GM23248 (cell line): ENCODE data around the gene SMARCB1.

Experiments
- EZH2 ChIP-seq: fragments of 200-600 bp; sonication (generic); IDR thresholded peaks from 2 replicates; pipeline ENCODE4 v1.6.1; 2018; ENCODE audit warnings: antibody characterized with exemption, mild to moderate bottlenecking; ENCODE audit not compliant: insufficient read depth, poor library complexity, severe bottlenecking
- EZH2phosphoT487 ChIP-seq: fragments of 200-600 bp; sonication (generic); IDR thresholded peaks from 2 replicates; pipeline ENCODE4 v1.6.1; 2018; ENCODE audit warnings: antibody characterized with exemption, moderate library complexity, mild to moderate bottlenecking, low read depth; ENCODE audit not compliant: insufficient read depth

DNA sequence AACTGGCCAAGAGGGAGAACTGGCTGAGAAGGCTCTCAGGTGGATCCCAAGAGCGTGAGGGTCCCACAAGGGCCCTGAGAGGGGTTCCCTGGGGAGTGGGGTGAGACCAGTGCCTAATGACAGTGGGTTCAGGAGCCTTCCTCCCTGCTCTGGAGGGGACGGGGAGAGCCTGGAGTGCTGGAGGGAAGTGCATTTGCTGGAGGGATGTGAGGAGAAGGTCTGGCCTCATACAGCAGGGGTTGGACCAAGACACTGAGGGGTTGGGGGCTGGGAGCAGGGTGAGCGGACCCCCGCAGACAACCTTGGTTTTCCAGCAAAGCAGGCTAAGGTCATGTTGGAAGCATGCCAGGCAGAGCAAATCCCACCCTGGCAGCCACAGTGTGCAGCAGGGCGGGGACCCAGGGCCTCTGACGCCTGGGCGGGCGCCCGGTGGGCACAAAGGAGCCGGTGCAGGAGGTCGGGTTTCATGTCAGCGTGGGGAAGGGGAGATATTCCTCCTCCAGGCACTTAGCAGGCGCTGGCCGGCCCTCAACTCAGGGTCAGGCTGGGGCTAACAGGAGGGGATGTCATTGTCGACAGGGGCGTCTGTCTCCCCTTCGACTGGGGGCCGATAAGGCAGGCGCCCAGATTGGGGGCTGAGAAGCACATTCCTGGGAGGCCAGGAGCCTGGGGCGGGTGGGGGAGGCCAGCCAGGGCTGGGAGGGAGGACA, 55.1 kb downstream of the SMARCB1 start:
- TF ChIP-seq EZH2phosphoT487, result no peak
- TF ChIP-seq EZH2, result no peak
